HG02870 (cell line): ENCODE data around the gene RBM23.
"Not testable (repeated sequence)": the region's sequence is repeated elsewhere in the genome, so short reads cannot be mapped to it uniquely, and the experiment has no call there.

Source experiments
- ATAC-seq: cut with Tn5 transposase; IDR thresholded peaks from one replicate; pipeline ENCODE4 v1.9.1; 2021; ENCODE audit warnings: mild to moderate bottlenecking, moderate library complexity; ENCODE audit not compliant: unreplicated experiment

Gene RBM23

DNA sequence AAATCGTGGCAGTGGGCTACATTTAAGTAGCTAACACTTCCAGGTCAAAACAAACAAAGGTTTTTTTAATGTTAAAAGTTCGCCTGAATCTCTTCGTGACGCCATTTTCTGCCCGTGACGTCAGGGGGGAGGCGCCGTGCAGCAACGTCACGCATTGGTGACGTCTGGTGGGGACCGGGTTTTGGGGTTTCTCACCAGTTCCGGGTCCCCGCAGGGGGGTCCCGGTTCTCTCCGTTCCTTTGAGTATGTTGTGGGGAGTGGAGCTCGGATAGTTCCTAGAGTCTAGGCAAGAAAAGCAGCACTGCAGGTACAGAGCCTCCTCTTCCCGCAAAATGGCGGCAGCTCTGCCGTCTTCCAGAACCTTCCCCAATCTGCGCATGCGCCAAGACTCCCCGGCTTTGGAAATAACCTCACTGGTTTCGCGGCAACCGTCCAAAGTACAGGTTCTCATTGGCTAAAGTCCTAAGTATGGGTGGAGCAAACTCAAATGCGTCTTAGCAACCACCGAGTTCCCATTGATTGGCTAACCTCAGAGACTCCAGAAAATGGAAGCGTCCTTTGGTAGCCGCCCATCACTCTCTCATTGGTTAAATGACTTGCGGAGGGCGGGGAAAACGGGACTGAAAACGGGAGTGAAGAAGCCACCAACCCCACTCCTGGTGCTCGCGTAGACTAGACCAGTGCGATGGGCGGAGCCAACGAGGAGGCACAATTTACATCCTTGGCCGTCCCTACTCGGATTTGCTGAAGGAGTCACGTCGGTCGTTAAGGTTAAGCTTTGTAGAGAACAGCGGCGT lies at the start of gene RBM23:
RBM23 (minus strand) TSS at position 346 of the 797 bp plus-strand sequence.
- peak; percentile 85 for ATAC-seq

DNA sequence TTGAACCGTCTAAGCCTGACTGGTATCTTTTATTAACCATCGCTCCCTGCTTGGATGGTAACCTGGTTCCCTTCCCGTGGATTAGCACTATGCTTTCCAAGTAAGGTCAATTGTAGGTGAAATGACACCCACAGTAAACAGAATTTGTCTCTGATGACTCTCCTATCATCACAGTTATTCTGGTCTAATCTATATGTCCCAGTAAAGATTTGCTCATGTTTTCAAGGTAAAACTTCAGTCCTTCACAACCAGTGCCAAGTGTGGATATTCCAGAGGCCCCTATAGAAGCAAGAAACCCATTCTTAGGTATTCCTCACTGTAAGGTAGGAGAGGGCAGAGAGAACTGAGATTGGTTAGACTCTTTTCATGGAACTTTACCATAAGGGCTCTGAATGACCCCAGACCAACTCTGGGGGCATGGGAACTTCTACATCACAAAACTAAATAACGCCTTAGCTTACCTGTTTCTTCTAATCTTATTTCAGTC lies 47.9 kb upstream of the RBM23 start:
- no peak for ATAC-seq

- not testable (repeated sequence) for ATAC-seq
These were observed 47.2 kb upstream of the RBM23 start for GRCh38 chr14:22965916-22966782.

DNA sequence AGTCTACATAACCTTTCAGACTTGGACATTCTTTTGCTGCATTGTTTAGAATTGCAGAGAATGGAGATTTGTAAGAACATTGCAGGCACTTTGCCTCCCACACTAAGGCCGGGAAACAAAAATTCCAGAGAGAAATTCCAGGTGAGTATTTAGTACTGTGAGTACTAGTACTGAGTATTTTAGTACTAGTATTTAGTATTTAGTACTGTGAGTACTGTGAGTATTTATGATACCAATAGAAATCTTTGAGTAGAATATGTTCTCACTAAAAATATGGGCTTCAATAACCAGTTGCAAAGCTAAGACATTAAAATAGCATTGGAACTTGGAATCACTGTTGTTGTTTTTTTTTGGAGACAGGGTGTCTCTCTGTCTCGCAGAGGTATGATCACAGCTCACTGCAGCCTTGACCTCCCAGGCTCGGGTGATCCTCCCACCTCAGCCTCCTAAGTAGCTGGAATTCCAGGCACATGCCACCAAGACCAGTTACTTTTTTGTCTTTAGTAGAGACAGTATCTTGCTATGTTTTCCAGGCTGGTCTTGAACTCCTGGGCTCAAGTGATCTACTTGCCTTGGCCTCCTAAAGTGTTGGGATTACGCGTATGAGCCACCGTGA lies 43.2 kb upstream of the RBM23 start:
- ATAC-seq: no peak

- ATAC-seq: no peak
These were observed 37.0 kb upstream of the RBM23 start for GRCh38 chr14:22955702-22956569.

DNA sequence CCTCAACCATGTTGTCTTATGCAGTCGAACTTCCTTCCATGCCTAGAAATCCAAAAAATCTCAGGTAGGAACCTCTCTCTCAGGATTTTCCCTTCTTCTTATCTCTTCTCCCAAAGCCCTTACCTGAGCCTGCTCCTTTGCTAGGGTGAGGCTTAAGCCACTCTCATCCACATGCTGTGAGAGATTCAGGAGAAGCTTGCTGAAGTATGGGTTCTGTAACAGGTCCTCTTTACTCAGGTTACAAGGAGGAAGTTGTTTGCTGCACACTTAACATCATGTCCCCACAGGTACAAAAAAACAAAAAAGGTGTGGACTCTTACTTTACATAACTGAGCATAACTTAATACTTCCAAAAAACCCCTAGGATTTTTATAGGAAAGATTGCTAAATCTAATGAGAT lies 33.5 kb upstream of the RBM23 start:
- ATAC-seq: no peak

DNA sequence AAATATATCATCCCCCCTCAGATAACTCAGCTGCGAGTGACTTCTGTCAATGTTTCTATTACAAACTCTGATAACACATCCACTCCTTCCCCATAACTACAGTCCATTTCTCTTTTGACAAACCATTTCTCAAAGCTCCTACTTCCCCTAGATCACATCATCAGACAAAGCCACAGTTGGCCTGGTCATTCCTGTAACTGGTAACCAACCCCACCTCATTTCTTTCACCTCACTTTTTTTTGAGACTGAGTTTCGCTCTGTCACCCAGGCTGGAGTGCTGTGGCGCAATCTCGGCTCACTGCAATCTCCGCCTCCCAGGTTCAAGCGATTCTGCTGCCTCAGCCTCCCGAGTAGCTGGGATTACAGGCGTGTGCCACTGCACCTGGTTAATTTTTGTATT lies 32.8 kb upstream of the RBM23 start:
- ATAC-seq: not testable (repeated sequence)

DNA sequence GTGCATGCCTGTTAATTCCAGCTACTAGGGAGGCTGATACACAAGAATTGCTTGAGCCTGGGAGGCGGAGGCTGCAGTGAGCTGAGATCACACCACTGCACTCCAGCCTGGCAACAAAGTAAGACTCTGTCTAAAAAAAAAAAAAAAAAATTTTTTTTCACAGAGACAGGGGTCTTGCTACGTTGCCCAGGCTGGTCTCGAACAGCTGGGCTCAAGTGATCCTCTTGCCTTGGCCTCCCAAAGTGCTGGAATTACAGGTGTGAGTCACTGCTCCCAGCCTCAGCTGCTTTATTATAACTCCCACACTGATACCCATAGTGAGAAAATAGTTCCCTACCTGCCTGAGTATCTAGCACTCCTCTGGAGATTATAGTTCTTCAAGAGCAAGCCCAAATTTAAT lies 26.7 kb upstream of the RBM23 start:
- ATAC-seq: no peak

DNA sequence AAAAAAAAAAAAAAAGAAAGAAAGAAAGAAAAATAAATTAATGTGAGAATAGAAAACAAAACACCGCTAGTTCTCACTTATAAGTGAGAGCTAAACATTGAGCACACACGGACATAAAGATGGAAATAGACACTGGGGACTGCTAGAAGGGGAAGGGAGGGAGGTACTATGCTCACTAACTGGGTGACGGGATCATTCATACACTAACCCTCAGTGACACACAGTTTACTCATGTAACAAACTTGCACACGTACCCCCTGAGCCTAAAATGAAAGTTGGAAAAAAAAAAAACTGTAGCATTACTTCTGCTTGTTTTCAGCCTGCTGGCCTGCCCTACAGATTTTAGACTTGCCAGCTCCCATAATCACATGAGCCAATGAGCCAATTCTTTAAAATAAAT lies 20.7 kb upstream of the RBM23 start:
- ATAC-seq: no peak

DNA sequence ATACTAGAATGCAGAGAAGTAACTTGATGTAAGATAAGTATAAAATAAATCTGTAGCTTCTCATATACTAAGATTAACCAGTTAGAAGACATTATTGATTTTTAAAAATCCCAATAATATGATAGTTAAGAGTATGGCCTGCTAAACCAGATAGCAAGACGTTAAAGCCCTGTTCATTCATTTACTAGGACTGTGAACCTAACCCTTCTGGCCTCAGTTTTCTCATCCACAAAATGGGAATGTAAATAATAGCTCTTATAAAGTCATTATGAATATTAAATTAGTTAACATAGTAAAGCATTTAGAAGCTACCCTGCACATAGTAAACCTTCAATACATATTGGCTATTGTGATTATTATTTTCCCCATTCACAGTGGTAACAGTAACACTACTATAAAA lies 16.2 kb upstream of the RBM23 start:
- no peak for ATAC-seq

- ATAC-seq: no peak
These were observed 13.2 kb upstream of the RBM23 start for GRCh38 chr14:22932146-22932545.

DNA sequence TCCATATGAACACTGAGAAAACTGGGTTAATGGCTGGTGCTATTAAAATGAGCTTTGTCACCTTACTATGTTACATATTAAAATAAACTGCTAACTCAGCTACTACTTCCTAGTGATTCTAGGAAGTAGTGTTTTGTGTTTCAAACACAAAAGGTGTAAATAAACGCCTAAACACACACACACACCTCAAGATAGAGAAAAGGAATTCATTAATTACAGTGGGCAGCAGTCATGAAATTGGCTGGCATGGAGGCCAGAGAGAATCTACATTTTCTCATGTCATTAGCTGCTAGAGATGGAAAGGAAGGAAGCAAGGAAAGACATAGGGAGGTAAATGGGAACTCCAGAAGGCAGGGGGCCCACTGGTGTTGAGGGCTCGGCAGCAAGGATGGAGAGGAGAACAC lies 11.0 kb upstream of the RBM23 start:
- ATAC-seq: peak; percentile 2

GRCh38 chr14:22929104-22929960 lies 10.4 kb upstream of the RBM23 start, which contains the start of gene PRMT5:
Gene PRMT5 (minus strand): TSS chr14:22929376. CDS start chr14:22929361, 15 bp downstream.
- ATAC-seq: peak; percentile 94

- ATAC-seq: no peak
These were observed 9.5 kb upstream of the RBM23 start for GRCh38 chr14:22928237-22929103.

- no peak for ATAC-seq
These were observed 7.4 kb upstream of the RBM23 start for GRCh38 chr14:22926316-22926715.

DNA sequence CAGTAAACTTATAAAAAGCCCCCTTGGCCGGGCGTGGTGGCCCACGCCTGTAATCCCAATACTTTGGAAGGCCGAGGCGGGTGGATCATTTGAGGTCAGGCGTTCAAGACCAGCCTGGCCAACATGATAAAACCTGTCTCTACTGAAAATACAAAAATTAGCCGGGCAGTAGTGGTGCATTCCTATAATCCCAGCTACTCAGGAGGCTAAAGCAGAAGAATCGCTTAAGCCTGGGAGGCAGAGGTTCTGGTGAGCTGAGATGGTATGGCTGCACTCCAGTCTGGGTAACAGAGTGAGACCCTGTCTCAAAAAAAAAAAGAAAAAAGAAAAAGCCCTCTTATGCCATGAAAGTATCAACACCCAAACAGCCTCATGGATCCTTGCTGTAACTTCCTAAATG lies 6.6 kb upstream of the RBM23 start:
- no peak for ATAC-seq

- no peak for ATAC-seq
These were observed 4.8 kb upstream of the RBM23 start for GRCh38 chr14:22923746-22924145.

DNA sequence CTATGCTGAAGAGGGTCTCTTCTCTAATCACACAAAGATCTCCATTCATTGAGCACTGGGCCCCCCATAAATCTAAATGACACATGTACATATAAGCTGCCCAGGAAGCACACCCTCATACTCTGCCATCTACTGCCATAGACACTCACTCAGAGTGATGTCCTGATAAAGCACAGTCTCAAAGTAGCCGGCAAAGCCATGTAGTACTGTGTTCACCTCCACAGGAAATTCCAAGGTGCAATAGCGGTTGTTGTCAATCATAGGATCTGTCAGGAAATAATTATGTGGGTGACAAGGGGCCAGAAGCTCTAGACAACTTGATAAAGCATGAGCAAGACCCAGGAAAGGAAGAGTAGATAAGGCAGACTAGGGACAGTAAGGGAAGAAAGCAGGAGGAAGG lies 3.3 kb upstream of the RBM23 start:
- ATAC-seq: no peak
